Neural progenitor cell (in vitro differentiated cells): ENCODE data around the gene FAM219A. TPM values are rescaled to one million over a fixed set of nuclear protein-coding genes. Genes with fewer than 3 reads are reported as not detected.

Source experiments
- DNase-seq: peaks from one replicate; pipeline ENCODE4 v3.0.0-alpha.2; 2016; ENCODE audit warnings: low spot score
- H2AFZ ChIP-seq: fragments of 200-600 bp; sonication (generic); replicated peaks from 2 replicates; pipeline ENCODE4 v1.6.1; 2016; ENCODE audit warnings: antibody characterized with exemption
- H3F3A ChIP-seq: fragments of 200-600 bp; sonication (generic); 2 replicates; pipeline ENCODE4 v1.6.1; 2016; ENCODE audit warnings: antibody characterized with exemption, low read depth
- H3K27ac ChIP-seq: fragments of 200-600 bp; sonication (generic); 2 replicates; pipeline ENCODE4 v1.5.1; 2016; ENCODE audit warnings: mild to moderate bottlenecking
- H3K27me3 ChIP-seq: fragments of 200-600 bp; sonication (generic); 2 replicates; pipeline ENCODE4 v1.6.1; 2016; ENCODE audit warnings: mild to moderate bottlenecking, moderate library complexity
- H3K36me3 ChIP-seq: fragments of 200-600 bp; sonication (generic); 2 replicates; pipeline ENCODE4 v1.5.1; 2016
- H3K4me1 ChIP-seq: fragments of 200-600 bp; sonication (generic); 2 replicates; pipeline ENCODE4 v1.6.1; 2016; ENCODE audit warnings: mixed run types
- H3K4me2 ChIP-seq: fragments of 200-600 bp; sonication (generic); 2 replicates; pipeline ENCODE4 v1.6.1; 2016
- H3K4me3 ChIP-seq: fragments of 200-600 bp; sonication (generic); 2 replicates; pipeline ENCODE4 v1.5.1; 2016
- H3K79me2 ChIP-seq: fragments of 200-600 bp; sonication (generic); 2 replicates; pipeline ENCODE4 v1.6.1; 2016; ENCODE audit warnings: low read depth
- H3K9ac ChIP-seq: fragments of 200-600 bp; sonication (generic); 2 replicates; pipeline ENCODE4 v1.6.1; 2016
- H3K9me3 ChIP-seq: fragments of 200-600 bp; sonication (generic); 2 replicates; pipeline ENCODE4 v1.5.1; 2016; ENCODE audit warnings: low read depth
- H4K20me1 ChIP-seq: fragments of 200-600 bp; sonication (generic); 2 replicates; pipeline ENCODE4 v1.6.1; 2016; ENCODE audit warnings: low read depth
- H3K27ac Mint-ChIP-seq: 3 replicates; pipeline ENCODE4 v1.8.0; 2021; ENCODE audit warnings: mixed read lengths
- H3K27me3 Mint-ChIP-seq: 2 replicates; pipeline ENCODE4 v1.8.0; 2022; ENCODE audit warnings: low read depth, mild to moderate bottlenecking, inconsistent platforms, moderate library complexity, mixed read lengths; ENCODE audit not compliant: insufficient read depth
- H3K36me3 Mint-ChIP-seq: 3 replicates; pipeline ENCODE4 v1.8.0; 2021; ENCODE audit warnings: mixed read lengths
- H3K4me1 Mint-ChIP-seq: 3 replicates; pipeline ENCODE4 v1.8.0; 2021; ENCODE audit warnings: mixed read lengths
- H3K4me3 Mint-ChIP-seq: 3 replicates; pipeline ENCODE4 v1.8.0; 2021; ENCODE audit warnings: mild to moderate bottlenecking, moderate library complexity, mixed read lengths
- H3K9me3 Mint-ChIP-seq: 3 replicates; pipeline ENCODE4 v1.8.0; 2020; ENCODE audit warnings: mixed read lengths
- CTCF ChIP-seq: fragments of 200-600 bp; sonication (generic); IDR thresholded peaks from 2 replicates; pipeline ENCODE4 v1.5.1; 2017; ENCODE audit warnings: antibody characterized with exemption, mild to moderate bottlenecking
- EZH2 ChIP-seq: fragments of 200-600 bp; sonication (generic); IDR thresholded peaks from 2 replicates; pipeline ENCODE4 v1.6.1; 2017; ENCODE audit warnings: antibody characterized with exemption, mild to moderate bottlenecking, moderate library complexity
- EZH2phosphoT487 ChIP-seq: fragments of 200-600 bp; sonication (generic); IDR thresholded peaks from 2 replicates; pipeline ENCODE4 v1.6.1; 2017; ENCODE audit warnings: antibody characterized with exemption
- total RNA-seq: library from RNA; depleted of rRNA; stranded (reverse); fragments of >200 nt; gene quantifications from 2 replicates; pipeline ENCODE4 v1.2.3, GENCODE V29; 2015; ENCODE audit warnings: low replicate concordance

The FAM219A gene
- total RNA-seq, 1 donor from 2014 or later = 4.2 TPM

DNA sequence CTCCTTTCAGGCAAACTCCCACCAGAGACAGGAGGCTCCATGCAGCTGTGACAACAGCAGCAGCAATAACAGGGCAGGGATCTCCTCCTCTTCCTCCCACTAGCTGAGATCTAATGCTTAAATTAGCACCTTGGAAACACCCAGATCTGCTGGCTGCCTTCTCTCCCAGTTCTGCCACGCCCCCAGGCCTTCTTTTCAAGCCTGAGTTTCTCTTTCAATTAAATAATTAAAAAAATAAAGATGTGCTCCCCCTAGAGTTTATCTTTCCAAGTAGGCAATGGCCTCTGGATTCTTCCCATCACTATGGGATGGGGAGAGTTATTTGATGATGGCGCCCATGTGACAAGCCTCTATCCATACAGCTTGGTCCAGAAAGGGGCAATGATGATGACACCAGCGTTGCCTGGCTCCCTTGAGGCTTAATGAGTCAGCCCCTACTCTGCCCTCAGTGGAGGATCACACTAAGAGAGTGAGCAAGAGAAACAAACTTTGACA, 3.8 kb downstream of the FAM219A start:
- H3K27ac ChIP-seq = no peak overlapping the region
- peaks cover 10% of the 10 kb centered on the region for H4K20me1 ChIP-seq
- H2AFZ ChIP-seq = no peak overlapping the region
- peaks cover 21% of the 10 kb centered on the region for H3F3A ChIP-seq
- no peaks in the 10 kb centered on the region for H3K79me2 ChIP-seq
- Mint-ChIP-seq H3K27me3 (peaks cover 2% of the 10 kb centered on the region), H3K36me3 (no peaks in the 10 kb centered on the region), H3K4me1 (peaks cover 39% of the 10 kb centered on the region), H3K4me3 (no peak overlapping the region), H3K27ac (peak overlapping the region; percentile 36), H3K9me3 (no peaks in the 10 kb centered on the region)
- H3K9ac ChIP-seq = no peak overlapping the region
- DNase-seq = no peak
- H3K4me2 ChIP-seq = no peak overlapping the region
- TF ChIP-seq EZH2 (no peak), EZH2phosphoT487 (no peak), CTCF (no peak)
- no peak overlapping the region for H3K4me3 ChIP-seq
- H3K4me1 ChIP-seq = peaks cover 23% of the 10 kb centered on the region
- H3K9me3 ChIP-seq = no peaks in the 10 kb centered on the region
- H3K27me3 ChIP-seq = peaks cover 27% of the 10 kb centered on the region
- no peaks in the 10 kb centered on the region for H3K36me3 ChIP-seq

DNA sequence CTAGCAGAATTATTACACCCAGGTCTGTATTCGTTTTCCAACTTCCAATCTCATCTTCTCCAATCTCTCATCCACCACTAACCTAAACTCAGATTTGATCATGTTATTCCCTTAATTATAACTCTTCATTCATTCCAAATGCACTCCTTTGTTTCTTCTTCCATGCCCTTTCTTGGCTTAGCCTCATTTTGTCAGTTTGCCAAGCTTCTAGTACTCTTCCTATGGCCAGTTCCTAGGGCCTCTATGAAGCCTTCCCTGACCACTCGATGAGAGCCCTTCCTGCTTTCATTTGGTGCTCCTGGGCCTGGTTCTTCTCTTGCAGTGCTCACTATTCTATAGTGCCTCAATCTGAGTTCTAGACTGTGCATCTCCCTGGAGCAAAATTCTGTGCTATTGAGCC, 5.8 kb downstream of the FAM219A start:
- Histone ChIP-seq H3K9me3 (no peaks in the 10 kb centered on the region), H3F3A (peaks cover 11% of the 10 kb centered on the region), H4K20me1 (peaks cover 7% of the 10 kb centered on the region), H2AFZ (no peak overlapping the region), H3K4me1 (peaks cover 16% of the 10 kb centered on the region), H3K4me3 (no peak overlapping the region), H3K79me2 (no peaks in the 10 kb centered on the region), H3K27me3 (peaks cover 18% of the 10 kb centered on the region), H3K9ac (no peak overlapping the region), H3K4me2 (no peak overlapping the region), H3K27ac (no peak overlapping the region), H3K36me3 (no peaks in the 10 kb centered on the region)
- Mint-ChIP-seq H3K27me3 (peaks cover 2% of the 10 kb centered on the region), H3K36me3 (no peaks in the 10 kb centered on the region), H3K4me3 (no peak overlapping the region), H3K4me1 (peaks cover 29% of the 10 kb centered on the region), H3K27ac (no peak overlapping the region), H3K9me3 (no peaks in the 10 kb centered on the region)
- no peak for DNase-seq
- TF ChIP-seq EZH2 (no peak), EZH2phosphoT487 (no peak)

GRCh38 chr9:34451545-34451944, 6.8 kb downstream of the FAM219A start:
- no peak for DNase-seq
- Histone ChIP-seq H3K27me3 (peaks cover 8% of the 10 kb centered on the region), H3K4me3 (no peak overlapping the region), H4K20me1 (peaks cover 5% of the 10 kb centered on the region), H2AFZ (no peak overlapping the region), H3F3A (peaks cover 4% of the 10 kb centered on the region), H3K27ac (no peak overlapping the region), H3K4me2 (no peak overlapping the region), H3K79me2 (no peaks in the 10 kb centered on the region), H3K9ac (no peak overlapping the region), H3K9me3 (no peaks in the 10 kb centered on the region), H3K36me3 (no peaks in the 10 kb centered on the region), H3K4me1 (peaks cover 10% of the 10 kb centered on the region)
- no peak overlapping the region for H3K4me3 Mint-ChIP-seq
- H3K36me3 Mint-ChIP-seq = no peaks in the 10 kb centered on the region
- H3K4me1 Mint-ChIP-seq = peaks cover 18% of the 10 kb centered on the region
- no peaks in the 10 kb centered on the region for H3K9me3 Mint-ChIP-seq
- TF ChIP-seq EZH2phosphoT487 (no peak), CTCF (no peak), EZH2 (no peak)
- H3K27me3 Mint-ChIP-seq = peaks cover 2% of the 10 kb centered on the region
- no peak overlapping the region for H3K27ac Mint-ChIP-seq

GRCh38 chr9:34451135-34451534, 7.2 kb downstream of the FAM219A start:
- H3K27me3 Mint-ChIP-seq = peaks cover 2% of the 10 kb centered on the region

More at GRCh38 chr9:34451135-34451534, 7.2 kb downstream of the FAM219A start:
- no peak overlapping the region for H2AFZ ChIP-seq
- peaks cover 3% of the 10 kb centered on the region for H3K27me3 ChIP-seq
- Mint-ChIP-seq H3K36me3 (no peaks in the 10 kb centered on the region), H3K4me3 (no peak overlapping the region), H3K27ac (peak overlapping the region; percentile 32), H3K4me1 (peaks cover 14% of the 10 kb centered on the region), H3K9me3 (no peaks in the 10 kb centered on the region)
- TF ChIP-seq EZH2 (no peak), EZH2phosphoT487 (no peak), CTCF (no peak)
- H3K4me1 ChIP-seq = peaks cover 10% of the 10 kb centered on the region
- peaks cover under 1% of the 10 kb centered on the region for H4K20me1 ChIP-seq
- no peak overlapping the region for H3K4me3 ChIP-seq
- no peak for DNase-seq
- H3K4me2 ChIP-seq = no peak overlapping the region
- no peak overlapping the region for H3K27ac ChIP-seq
- H3K9me3 ChIP-seq = no peaks in the 10 kb centered on the region
- no peaks in the 10 kb centered on the region for H3F3A ChIP-seq
- no peaks in the 10 kb centered on the region for H3K79me2 ChIP-seq
- H3K9ac ChIP-seq = no peak overlapping the region
- no peaks in the 10 kb centered on the region for H3K36me3 ChIP-seq
